Measurements from ENCODE around the gene FNIP2. TPM values are rescaled to one million over a fixed set of nuclear protein-coding genes. Genes with fewer than 3 reads are reported as not detected.
"Not testable (repeated sequence)": the region's sequence is repeated elsewhere in the genome, so short reads cannot be mapped to it uniquely, and the experiment has no call there.

Gene FNIP2
- total RNA-seq, 2 experiments from 2014 or later: 16.0 to 16.4 TPM

GRCh38 chr4:158786955-158787354 lies 18.1 kb downstream of the FNIP2 start:
- Mint-ChIP-seq H3K27ac (no peak overlapping the region), H3K4me1 (peaks cover 16% of the 10 kb centered on the region), H3K27me3 (no peaks in the 10 kb centered on the region), H3K9me3 (no peaks in the 10 kb centered on the region), H3K4me3 (no peak overlapping the region), H3K36me3 (ENCODE audit: low read depth) (peaks cover 1% of the 10 kb centered on the region)
- CTCF ChIA-PET: interaction anchor here (0.6 to 1.3 kb wide), 4 partner anchors 10 to 64 kb away, joined by 3 read pairs; no protein-coding TSS in a partner anchor
- DNase-seq: no peak
- POLR2A ChIA-PET: no interaction called here

- ChIA-PET CTCF (interaction anchor here (1.0 to 1.7 kb wide), 4 partner anchors 10 to 63 kb away, joined by 3 to 4 read pairs (median 4); no protein-coding TSS in a partner anchor), POLR2A (no interaction called here)
- H3K27me3 Mint-ChIP-seq: no peaks in the 10 kb centered on the region
- H3K27ac Mint-ChIP-seq: no peak overlapping the region
- no peak for DNase-seq
- H3K4me1 Mint-ChIP-seq: peaks cover 11% of the 10 kb centered on the region
- H3K4me3 Mint-ChIP-seq: no peak overlapping the region
- peaks cover 1% of the 10 kb centered on the region for H3K36me3 Mint-ChIP-seq (ENCODE audit: low read depth)
- no peaks in the 10 kb centered on the region for H3K9me3 Mint-ChIP-seq
These were observed 19.1 kb downstream of the FNIP2 start for GRCh38 chr4:158787709-158788475.

- ChIA-PET POLR2A (no interaction called here), CTCF (interaction anchor here (1.0 to 1.7 kb wide), 3 partner anchors 9 to 22 kb away, joined by 3 to 4 read pairs (median 4); no protein-coding TSS in a partner anchor)
- DNase-seq: no peak
These were observed 19.7 kb downstream of the FNIP2 start for GRCh38 chr4:158788516-158788915.

GRCh38 chr4:158789853-158790252 lies 21.0 kb downstream of the FNIP2 start:
- H3K27ac Mint-ChIP-seq: no peak overlapping the region
- no peak overlapping the region for H3K4me3 Mint-ChIP-seq
- no peaks in the 10 kb centered on the region for H3K9me3 Mint-ChIP-seq
- no peak for DNase-seq
- no peaks in the 10 kb centered on the region for H3K36me3 Mint-ChIP-seq (ENCODE audit: low read depth)
- H3K27me3 Mint-ChIP-seq: no peaks in the 10 kb centered on the region
- CTCF ChIA-PET: no interaction called here
- POLR2A ChIA-PET: no interaction called here
- H3K4me1 Mint-ChIP-seq: peaks cover 2% of the 10 kb centered on the region

More at GRCh38 chr4:158788516-158788915, 19.7 kb downstream of the FNIP2 start:
- Mint-ChIP-seq H3K4me3 (no peak overlapping the region), H3K4me1 (peaks cover 6% of the 10 kb centered on the region), H3K27ac (no peak overlapping the region), H3K36me3 (ENCODE audit: low read depth) (peaks cover 1% of the 10 kb centered on the region), H3K9me3 (no peaks in the 10 kb centered on the region), H3K27me3 (no peaks in the 10 kb centered on the region)

- H3K4me1 Mint-ChIP-seq: peaks cover 2% of the 10 kb centered on the region
- no peak for DNase-seq
- H3K27me3 Mint-ChIP-seq: no peaks in the 10 kb centered on the region
- ChIA-PET POLR2A (no interaction called here), CTCF (no interaction called here)
- no peaks in the 10 kb centered on the region for H3K36me3 Mint-ChIP-seq (ENCODE audit: low read depth)
- no peaks in the 10 kb centered on the region for H3K9me3 Mint-ChIP-seq
- H3K4me3 Mint-ChIP-seq: no peak overlapping the region
- no peak overlapping the region for H3K27ac Mint-ChIP-seq
These were observed 24.2 kb downstream of the FNIP2 start for GRCh38 chr4:158793021-158793420.

- H3K27me3 Mint-ChIP-seq; H3K27ac Mint-ChIP-seq; H3K9me3 Mint-ChIP-seq; POLR2A ChIA-PET; H3K4me1 Mint-ChIP-seq; H3K4me3 Mint-ChIP-seq; CTCF ChIA-PET; DNase-seq; H3K36me3 Mint-ChIP-seq (ENCODE audit: low read depth): not testable (repeated sequence)
These were observed 24.6 kb downstream of the FNIP2 start for GRCh38 chr4:158793430-158793829.

GRCh38 chr4:158796370-158797140 lies 27.7 kb downstream of the FNIP2 start:
- H3K27me3 Mint-ChIP-seq: no peaks in the 10 kb centered on the region
- ChIA-PET POLR2A (interaction anchor here (0.6 kb wide), 1 partner anchor 13 kb away, joined by 4 read pairs; no protein-coding TSS in a partner anchor), CTCF (interaction anchor here (1.2 to 1.9 kb wide), 2 partner anchors 8 kb away, joined by 3 to 4 read pairs; no protein-coding TSS in a partner anchor)
- H3K4me1 Mint-ChIP-seq: no peaks in the 10 kb centered on the region
- no peak overlapping the region for H3K4me3 Mint-ChIP-seq
- DNase-seq: no peak
- H3K9me3 Mint-ChIP-seq: no peaks in the 10 kb centered on the region
- H3K27ac Mint-ChIP-seq: no peak overlapping the region
- no peaks in the 10 kb centered on the region for H3K36me3 Mint-ChIP-seq (ENCODE audit: low read depth)

- no peaks in the 10 kb centered on the region for H3K27me3 Mint-ChIP-seq
- no peaks in the 10 kb centered on the region for H3K4me1 Mint-ChIP-seq
- H3K27ac Mint-ChIP-seq: no peak overlapping the region
- H3K4me3 Mint-ChIP-seq: no peak overlapping the region
- DNase-seq: no peak
- no peaks in the 10 kb centered on the region for H3K9me3 Mint-ChIP-seq
- no peaks in the 10 kb centered on the region for H3K36me3 Mint-ChIP-seq (ENCODE audit: low read depth)
- POLR2A ChIA-PET: no interaction called here
- CTCF ChIA-PET: interaction anchor here (0.8 to 1.9 kb wide), 3 partner anchors 9 to 19 kb away, joined by 3 to 4 read pairs (median 4); no protein-coding TSS in a partner anchor
These were observed 29.2 kb downstream of the FNIP2 start for GRCh38 chr4:158798062-158798461.

- H3K27me3 Mint-ChIP-seq: no peaks in the 10 kb centered on the region
- no peak overlapping the region for H3K4me3 Mint-ChIP-seq
- POLR2A ChIA-PET: no interaction called here
- no peak for DNase-seq
- H3K9me3 Mint-ChIP-seq: no peaks in the 10 kb centered on the region
- CTCF ChIA-PET: interaction anchor here (0.6 to 1.9 kb wide), 4 partner anchors 15 to 36 kb away, joined by 3 to 4 read pairs (median 3); no protein-coding TSS in a partner anchor
- peaks cover 3% of the 10 kb centered on the region for H3K4me1 Mint-ChIP-seq
- no peaks in the 10 kb centered on the region for H3K36me3 Mint-ChIP-seq (ENCODE audit: low read depth)
- no peak overlapping the region for H3K27ac Mint-ChIP-seq
These were observed 30.4 kb downstream of the FNIP2 start for GRCh38 chr4:158799013-158799770.

GRCh38 chr4:158799856-158800255 lies 31.0 kb downstream of the FNIP2 start:
- Mint-ChIP-seq H3K27ac (no peak overlapping the region), H3K36me3 (ENCODE audit: low read depth) (no peaks in the 10 kb centered on the region), H3K27me3 (no peaks in the 10 kb centered on the region), H3K4me3 (no peak overlapping the region), H3K4me1 (peaks cover 3% of the 10 kb centered on the region), H3K9me3 (no peaks in the 10 kb centered on the region)
- CTCF ChIA-PET: interaction anchor here (0.9 to 1.9 kb wide), 3 partner anchors 15 to 27 kb away, joined by 3 to 4 read pairs (median 3); no protein-coding TSS in a partner anchor
- POLR2A ChIA-PET: no interaction called here
- no peak for DNase-seq

- H3K9me3 Mint-ChIP-seq: no peaks in the 10 kb centered on the region
- CTCF ChIA-PET: interaction anchor here (0.9 kb wide), 1 partner anchor 9 kb away, joined by 3 read pairs; no protein-coding TSS in a partner anchor
- POLR2A ChIA-PET: no interaction called here
- peaks cover 7% of the 10 kb centered on the region for H3K4me1 Mint-ChIP-seq
- no peaks in the 10 kb centered on the region for H3K27me3 Mint-ChIP-seq
- DNase-seq: no peak
- no peaks in the 10 kb centered on the region for H3K36me3 Mint-ChIP-seq (ENCODE audit: low read depth)
- no peak overlapping the region for H3K27ac Mint-ChIP-seq
- H3K4me3 Mint-ChIP-seq: no peak overlapping the region
These were observed 32.2 kb downstream of the FNIP2 start for GRCh38 chr4:158801066-158801465.

- ChIA-PET CTCF (no interaction called here), POLR2A (no interaction called here)
- Mint-ChIP-seq H3K4me1 (peaks cover 7% of the 10 kb centered on the region), H3K4me3 (no peak overlapping the region), H3K27me3 (no peaks in the 10 kb centered on the region), H3K9me3 (no peaks in the 10 kb centered on the region), H3K36me3 (ENCODE audit: low read depth) (no peaks in the 10 kb centered on the region), H3K27ac (no peak overlapping the region)
- DNase-seq: no peak
These were observed 32.9 kb downstream of the FNIP2 start for GRCh38 chr4:158801677-158802076.

Measured in activated CD4-positive, alpha-beta T cell treated with anti-CD3 and anti-CD28 coated beads, Interleukin-2, amount 10 ng/mL, durations not matched to agents 7 days and 5 days (primary cell).